Activated T-helper 2 cell treated with anti-CD3 and anti-CD28 coated beads, Interferon-gamma antibody, Interleukin-2, Interleukin-4, amounts not matched to agents 10 μg/mL and 5 μg/mL and 100 μg/mL, durations not matched to agents 14 hours and 24 hours and 36 hours (primary cell): ENCODE data around the gene RTN4IP1. TPM values are rescaled to one million over a fixed set of nuclear protein-coding genes. Genes with fewer than 3 reads are reported as not detected.

Experiments
- DNase-seq: peaks from one replicate; pipeline ENCODE4 v3.0.0; 2021; ENCODE audit warnings: low spot score
- H3K27ac Mint-ChIP-seq: one replicate; pipeline ENCODE4 v1.8.0; 2021; ENCODE audit warnings: mixed read lengths
- H3K27me3 Mint-ChIP-seq: one replicate; pipeline ENCODE4 v1.8.0; 2021; ENCODE audit warnings: low read depth, mixed read lengths
- H3K36me3 Mint-ChIP-seq: one replicate; pipeline ENCODE4 v1.8.0; 2021; ENCODE audit warnings: low read depth, mixed read lengths
- H3K4me1 Mint-ChIP-seq: one replicate; pipeline ENCODE4 v1.8.0; 2021; ENCODE audit warnings: low read depth, mixed read lengths
- H3K4me3 Mint-ChIP-seq: one replicate; pipeline ENCODE4 v1.8.0; 2021; ENCODE audit warnings: low read depth, mild to moderate bottlenecking, moderate library complexity, mixed read lengths
- H3K9me3 Mint-ChIP-seq: one replicate; pipeline ENCODE4 v1.8.0; 2021; ENCODE audit warnings: mixed read lengths
- intact Hi-C: fragments of 100-400 bp; cut with micrococcal nuclease; formaldehyde crosslinking; loops from one replicate; pipeline ENCODE4 v1.15.1; 2023
- total RNA-seq: library from RNA; stranded (reverse); gene quantifications from 2 replicates; pipeline ENCODE4 v1.2.3, GENCODE V29; 2022

RTN4IP1 gene
- total RNA-seq, 1 donor from 2014 or later, result 6.4 TPM

GRCh38 chr6:106620931-106621672 is 8.2 kb downstream of the RTN4IP1 start:
- H3K36me3 Mint-ChIP-seq, result peaks cover 34% of the 10 kb centered on the region
- no peak overlapping the region for H3K27ac Mint-ChIP-seq
- no peak overlapping the region for H3K4me3 Mint-ChIP-seq
- H3K4me1 Mint-ChIP-seq, result peaks cover 36% of the 10 kb centered on the region
- no peak for DNase-seq
- H3K27me3 Mint-ChIP-seq, result no peaks in the 10 kb centered on the region
- H3K9me3 Mint-ChIP-seq, result peaks cover 7% of the 10 kb centered on the region
- intact Hi-C loops, result no loop called here

- Mint-ChIP-seq H3K27me3 (no peaks in the 10 kb centered on the region), H3K4me3 (no peak overlapping the region), H3K36me3 (peaks cover 43% of the 10 kb centered on the region), H3K9me3 (peaks cover 7% of the 10 kb centered on the region), H3K4me1 (peaks cover 40% of the 10 kb centered on the region), H3K27ac (no peak overlapping the region)
- DNase-seq, result no peak
- intact Hi-C loops, result no loop called here
Measured at GRCh38 chr6:106619223-106619622, 10.1 kb downstream of the RTN4IP1 start.

GRCh38 chr6:106618324-106618723 is 11.0 kb downstream of the RTN4IP1 start:
- Mint-ChIP-seq H3K36me3 (peaks cover 48% of the 10 kb centered on the region), H3K4me3 (no peak overlapping the region), H3K27ac (no peak overlapping the region), H3K27me3 (no peaks in the 10 kb centered on the region), H3K9me3 (peaks cover 7% of the 10 kb centered on the region), H3K4me1 (peaks cover 49% of the 10 kb centered on the region)
- intact Hi-C loops, result no loop called here
- no peak for DNase-seq

- H3K27ac Mint-ChIP-seq, result no peak overlapping the region
Measured at GRCh38 chr6:106617857-106618256, 11.4 kb downstream of the RTN4IP1 start.

GRCh38 chr6:106617302-106617701 is 12.0 kb downstream of the RTN4IP1 start:
- intact Hi-C loops, result no loop called here
- Mint-ChIP-seq H3K4me1 (peaks cover 57% of the 10 kb centered on the region), H3K27me3 (no peaks in the 10 kb centered on the region), H3K4me3 (no peak overlapping the region), H3K36me3 (peaks cover 48% of the 10 kb centered on the region), H3K27ac (peak overlapping the region; percentile 30), H3K9me3 (peaks cover 3% of the 10 kb centered on the region)
- no peak for DNase-seq

More at GRCh38 chr6:106617857-106618256, 11.4 kb downstream of the RTN4IP1 start:
- Mint-ChIP-seq H3K36me3 (peaks cover 48% of the 10 kb centered on the region), H3K4me3 (no peak overlapping the region), H3K4me1 (peaks cover 54% of the 10 kb centered on the region), H3K9me3 (peaks cover 4% of the 10 kb centered on the region), H3K27me3 (no peaks in the 10 kb centered on the region)
- DNase-seq, result no peak
- intact Hi-C loops, result no loop called here

GRCh38 chr6:106614592-106615257 is 14.6 kb downstream of the RTN4IP1 start:
- no peak for DNase-seq
- Mint-ChIP-seq H3K4me1 (peaks cover 60% of the 10 kb centered on the region), H3K27ac (peak overlapping the region; percentile 86), H3K36me3 (peaks cover 53% of the 10 kb centered on the region), H3K9me3 (peaks cover 3% of the 10 kb centered on the region), H3K4me3 (peak overlapping the region; percentile 11), H3K27me3 (no peaks in the 10 kb centered on the region)
- intact Hi-C loops, result loop anchor here (5.0 kb wide), 1 partner anchor 92 kb away; no protein-coding TSS in a partner anchor

- peak overlapping the region; percentile 11 for H3K4me3 Mint-ChIP-seq
- intact Hi-C loops, result loop anchor here (5.0 kb wide), 1 partner anchor 92 kb away; no protein-coding TSS in a partner anchor
- no peak for DNase-seq
- peaks cover 3% of the 10 kb centered on the region for H3K9me3 Mint-ChIP-seq
- peak overlapping the region; percentile 86 for H3K27ac Mint-ChIP-seq
- H3K4me1 Mint-ChIP-seq, result peaks cover 59% of the 10 kb centered on the region
- H3K27me3 Mint-ChIP-seq, result no peaks in the 10 kb centered on the region
- peaks cover 55% of the 10 kb centered on the region for H3K36me3 Mint-ChIP-seq
Measured at GRCh38 chr6:106614166-106614565, 15.1 kb downstream of the RTN4IP1 start.

- Mint-ChIP-seq H3K4me1 (peaks cover 58% of the 10 kb centered on the region), H3K27ac (peak overlapping the region; percentile 86), H3K27me3 (no peaks in the 10 kb centered on the region), H3K4me3 (peak overlapping the region; percentile 18), H3K36me3 (peaks cover 49% of the 10 kb centered on the region), H3K9me3 (peaks cover 3% of the 10 kb centered on the region)
- no peak for DNase-seq
- intact Hi-C loops, result loop anchor here (1.0 to 5.0 kb wide), 2 partner anchors 16 to 91 kb away; partner anchors contain the start of genes QRSL1 and RTN4IP1
Measured at GRCh38 chr6:106613590-106613989, 15.7 kb downstream of the RTN4IP1 start.

- intact Hi-C loops, result loop anchor here (1.0 to 5.0 kb wide), 2 partner anchors 16 to 91 kb away; partner anchors contain the start of genes QRSL1 and RTN4IP1
- peak overlapping the region; percentile 28 for H3K4me3 Mint-ChIP-seq
- peaks cover 57% of the 10 kb centered on the region for H3K4me1 Mint-ChIP-seq
- H3K9me3 Mint-ChIP-seq, result peaks cover 3% of the 10 kb centered on the region
- H3K27me3 Mint-ChIP-seq, result no peaks in the 10 kb centered on the region
- peaks cover 48% of the 10 kb centered on the region for H3K36me3 Mint-ChIP-seq
- no peak for DNase-seq
- H3K27ac Mint-ChIP-seq, result peak overlapping the region; percentile 86
Measured at GRCh38 chr6:106612671-106613416, 16.5 kb downstream of the RTN4IP1 start.

GRCh38 chr6:106611030-106611429 is 18.3 kb downstream of the RTN4IP1 start:
- Mint-ChIP-seq H3K36me3 (peaks cover 38% of the 10 kb centered on the region), H3K27me3 (no peaks in the 10 kb centered on the region), H3K4me3 (no peak overlapping the region), H3K27ac (no peak overlapping the region), H3K9me3 (peaks cover 3% of the 10 kb centered on the region), H3K4me1 (peaks cover 51% of the 10 kb centered on the region)
- intact Hi-C loops, result loop anchor here (5.0 kb wide), 1 partner anchor 89 kb away; no protein-coding TSS in a partner anchor
- no peak for DNase-seq

- no peak overlapping the region for H3K4me3 Mint-ChIP-seq
- H3K27ac Mint-ChIP-seq, result no peak overlapping the region
- peaks cover 3% of the 10 kb centered on the region for H3K9me3 Mint-ChIP-seq
- intact Hi-C loops, result loop anchor here (2.0 to 5.0 kb wide), 2 partner anchors 87 to 369 kb away; no protein-coding TSS in a partner anchor
- H3K4me1 Mint-ChIP-seq, result peaks cover 43% of the 10 kb centered on the region
- DNase-seq, result peak; percentile 28
- no peaks in the 10 kb centered on the region for H3K27me3 Mint-ChIP-seq
- peaks cover 38% of the 10 kb centered on the region for H3K36me3 Mint-ChIP-seq
Measured at GRCh38 chr6:106609699-106610098, 19.6 kb downstream of the RTN4IP1 start.

GRCh38 chr6:106608080-106608668 is 21.1 kb downstream of the RTN4IP1 start:
- Mint-ChIP-seq H3K27ac (no peak overlapping the region), H3K9me3 (peaks cover 3% of the 10 kb centered on the region), H3K27me3 (no peaks in the 10 kb centered on the region), H3K4me1 (peaks cover 29% of the 10 kb centered on the region), H3K4me3 (no peak overlapping the region), H3K36me3 (peaks cover 36% of the 10 kb centered on the region)
- intact Hi-C loops, result loop anchor here (2.0 kb wide), 1 partner anchor 371 kb away; no protein-coding TSS in a partner anchor
- DNase-seq, result peak; percentile 18
